H9 (cell line): Measurements from ENCODE around the gene CNIH1. TPM values are rescaled to one million over a fixed set of nuclear protein-coding genes. Genes with fewer than 3 reads are reported as not detected.

Experiments
- DNase-seq: peaks from one replicate; pipeline ENCODE4 v3.0.0-alpha.2; 2017
- H2AFZ ChIP-seq: one replicate; pipeline ENCODE4 v1.6.1; 2013; ENCODE audit warnings: mild to moderate bottlenecking, low read length, control low read depth, moderate library complexity
- H2AK5ac ChIP-seq: 2 replicates; pipeline ENCODE4 v1.6.1; 2013; ENCODE audit warnings: low read length, control low read depth, mixed read lengths; ENCODE audit not compliant: insufficient read length
- H2BK120ac ChIP-seq: one replicate; pipeline ENCODE4 v1.6.1; 2013; ENCODE audit warnings: low read depth, mild to moderate bottlenecking, low read length, control low read depth, inconsistent platforms; ENCODE audit not compliant: poor library complexity, severe bottlenecking
- H2BK12ac ChIP-seq: 2 replicates; pipeline ENCODE4 v1.6.1; 2013; ENCODE audit warnings: low read length, control low read depth, mixed read lengths, low read depth; ENCODE audit not compliant: insufficient read length
- H2BK15ac ChIP-seq: 2 replicates; pipeline ENCODE4 v1.6.1; 2013; ENCODE audit warnings: low read depth, low read length, control low read depth
- H2BK20ac ChIP-seq: one replicate; pipeline ENCODE4 v1.6.1; 2013; ENCODE audit warnings: low read depth, mild to moderate bottlenecking, low read length, control low read depth, inconsistent platforms; ENCODE audit not compliant: poor library complexity, severe bottlenecking
- H2BK5ac ChIP-seq: 2 replicates; pipeline ENCODE4 v1.6.1; 2013; ENCODE audit warnings: low read length, control low read depth, mixed read lengths; ENCODE audit not compliant: insufficient read length
- H3K14ac ChIP-seq: 2 replicates; pipeline ENCODE4 v1.6.1; 2013; ENCODE audit warnings: low read length, control low read depth; ENCODE audit not compliant: insufficient read depth
- H3K18ac ChIP-seq: 2 replicates; pipeline ENCODE4 v1.6.1; 2013; ENCODE audit warnings: low read depth, mild to moderate bottlenecking, mixed read lengths, low read length, control low read depth; ENCODE audit not compliant: insufficient read length
- H3K23ac ChIP-seq: 2 replicates; pipeline ENCODE4 v1.6.1; 2013; ENCODE audit warnings: low read length, control low read depth, mixed read lengths, low read depth; ENCODE audit not compliant: insufficient read length
- H3K23me2 ChIP-seq: 2 replicates; pipeline ENCODE4 v1.6.1; 2013; ENCODE audit warnings: low read depth, mild to moderate bottlenecking, mixed read lengths, low read length, control low read depth; ENCODE audit not compliant: insufficient read length, poor library complexity, severe bottlenecking
- H3K27ac ChIP-seq: 2 replicates; pipeline ENCODE4 v1.5.1; 2013; ENCODE audit warnings: low read length, control low read depth, mixed read lengths, low read depth; ENCODE audit not compliant: insufficient read length
- H3K27me3 ChIP-seq: 2 replicates; pipeline ENCODE4 v1.6.1; 2013; ENCODE audit warnings: low read length, control low read depth, inconsistent platforms; ENCODE audit not compliant: insufficient read depth
- H3K4ac ChIP-seq: 2 replicates; pipeline ENCODE4 v1.6.1; 2013; ENCODE audit warnings: low read depth, mild to moderate bottlenecking, control low read depth, inconsistent platforms, low read length, moderate library complexity
- H3K4me1 ChIP-seq: 2 replicates; pipeline ENCODE4 v1.6.1; 2013; ENCODE audit warnings: low read length, control low read depth, inconsistent platforms; ENCODE audit not compliant: insufficient read depth
- H3K4me2 ChIP-seq: 2 replicates; pipeline ENCODE4 v1.6.1; 2013; ENCODE audit warnings: low read length, control low read depth, mixed read lengths; ENCODE audit not compliant: insufficient read length, insufficient read depth
- H3K56ac ChIP-seq: 2 replicates; pipeline ENCODE4 v1.6.1; 2013; ENCODE audit warnings: low read depth, mild to moderate bottlenecking, mixed read lengths, low read length, control low read depth; ENCODE audit not compliant: insufficient read length
- H3K79me1 ChIP-seq: 2 replicates; pipeline ENCODE4 v1.6.1; 2013; ENCODE audit warnings: low read depth, mild to moderate bottlenecking, moderate library complexity, low read length, control low read depth, inconsistent platforms; ENCODE audit not compliant: insufficient read depth, poor library complexity, severe bottlenecking
- H3K79me2 ChIP-seq: 2 replicates; pipeline ENCODE4 v1.6.1; 2013; ENCODE audit warnings: low read length, control low read depth, inconsistent platforms; ENCODE audit not compliant: insufficient read depth
- H3K9ac ChIP-seq: 2 replicates; pipeline ENCODE4 v1.6.1; 2013; ENCODE audit warnings: low read length, control low read depth, mixed read lengths; ENCODE audit not compliant: insufficient read length; ENCODE audit errors: extremely low read depth
- H3K9me3 ChIP-seq: one replicate; pipeline ENCODE4 v1.6.1; 2013; ENCODE audit warnings: low read depth, low read length, inconsistent platforms; ENCODE audit not compliant: control insufficient read depth
- H3T11ph ChIP-seq: one replicate; pipeline ENCODE4 v1.6.1; 2013; ENCODE audit warnings: mild to moderate bottlenecking, low read length, control low read depth, inconsistent platforms
- H4K20me1 ChIP-seq: one replicate; pipeline ENCODE4 v1.6.1; 2013; ENCODE audit not compliant: control insufficient read depth, insufficient read length, insufficient read depth
- H4K5ac ChIP-seq: 2 replicates; pipeline ENCODE4 v1.6.1; 2013; ENCODE audit warnings: low read depth, mild to moderate bottlenecking, mixed read lengths, low read length, control low read depth; ENCODE audit not compliant: insufficient read length
- H4K8ac ChIP-seq: replicated peaks from 2 replicates; pipeline ENCODE4 v1.6.1; 2013; ENCODE audit warnings: low read length, control low read depth, mixed read lengths, low read depth; ENCODE audit not compliant: insufficient read length
- H4K91ac ChIP-seq: 2 replicates; pipeline ENCODE4 v1.6.1; 2013; ENCODE audit warnings: low read depth, mild to moderate bottlenecking, moderate library complexity, mixed read lengths, low read length, control low read depth; ENCODE audit not compliant: insufficient read length
- H3K27ac Mint-ChIP-seq, 3 experiments: 2 replicates in 2 of 3; 3 replicates in 1 of 3; pipeline ENCODE4 v1.8.0; 2020 to 2021; ENCODE audit warnings: mixed read lengths in 3 of 3, mild to moderate bottlenecking in 1 of 3, moderate library complexity in 1 of 3
- H3K27me3 Mint-ChIP-seq: 2 replicates; pipeline ENCODE4 v1.8.0; 2021; ENCODE audit warnings: low read depth, mild to moderate bottlenecking, moderate library complexity, mixed read lengths
- H3K36me3 Mint-ChIP-seq, 3 experiments: 2 replicates in 2 of 3; 3 replicates in 1 of 3; pipeline ENCODE4 v1.8.0; 2020 to 2021; ENCODE audit warnings: low read depth in 3 of 3, mixed read lengths in 3 of 3; ENCODE audit not compliant: insufficient read depth in 1 of 3
- H3K4me1 Mint-ChIP-seq, 2 experiments: 2 replicates each; pipeline ENCODE4 v1.8.0; 2020; ENCODE audit warnings: mixed read lengths in 2 of 2
- H3K4me3 Mint-ChIP-seq, 2 experiments: 2 replicates in 1 of 2; 3 replicates in 1 of 2; pipeline ENCODE4 v1.8.0; 2020 to 2021; ENCODE audit warnings: mild to moderate bottlenecking in 2 of 2, mixed read lengths in 2 of 2, moderate library complexity in 1 of 2
- H3K9me3 Mint-ChIP-seq, 2 experiments: 2 replicates in 1 of 2; 3 replicates in 1 of 2; pipeline ENCODE4 v1.8.0; 2020; ENCODE audit warnings: mild to moderate bottlenecking in 2 of 2, mixed read lengths in 2 of 2, moderate library complexity in 1 of 2
- WGBS: extraction: QIAGEN DNeasy Blood & Tissue Kit; methylation state at CpG from one replicate; pipeline ENCODE4 v1.1.7; 2013; ENCODE audit warnings: missing lambda C conversion rate, low lambda C conversion rate, mixed read lengths; ENCODE audit not compliant: insufficient read length; ENCODE audit errors: extremely low coverage; 5-methylcytosine and 5-hydroxymethylcytosine counted together
- total RNA-seq: library from RNA; stranded (reverse); gene quantifications from 2 replicates; pipeline ENCODE4 v1.2.1, GENCODE V29; 2021
- TF ChIP-seq, protein P1 (sequence below): fragments of 200-600 bp; sonication (generic); conservative IDR thresholded peaks from 3 replicates; pipeline ENCODE4 v1.8.0; 2021; ENCODE audit warnings: antibody characterized with exemption, mild to moderate bottlenecking

CNIH1 gene
- total RNA-seq, 1 experiment from 2014 or later = 99.3 TPM

DNA sequence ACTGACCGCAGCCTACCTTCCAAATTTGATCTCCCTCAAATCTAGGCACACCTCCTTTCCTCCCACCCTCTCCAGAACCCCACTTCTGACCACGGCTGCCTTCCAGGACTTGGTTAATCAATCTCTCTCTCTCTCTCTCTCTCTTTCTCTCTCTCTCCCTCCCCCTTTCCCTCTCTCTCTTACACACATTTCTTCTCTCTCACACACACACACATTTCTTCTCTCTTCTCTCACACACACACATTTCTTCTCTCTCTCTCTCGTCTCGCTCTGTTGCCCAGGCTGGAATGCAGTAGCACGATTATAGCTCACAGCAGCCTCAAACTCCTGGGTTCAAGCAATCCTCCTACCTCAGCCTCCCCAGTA is 48.1 kb upstream of the CNIH1 start:
- Histone ChIP-seq H3K27me3 (no peaks in the 10 kb centered on the region), H3K79me2 (peaks cover 21% of the 10 kb centered on the region; the same call in 1 of the 2 replicates), H3K79me1 (peaks cover 4% of the 10 kb centered on the region), H3K9ac (peak overlapping the region; percentile 81), H2BK5ac (peak overlapping the region; percentile 31), H4K20me1 (no peaks in the 10 kb centered on the region), H3K18ac (peak overlapping the region; percentile 39), H2BK15ac (no peak overlapping the region), H3K23ac (no peak overlapping the region), H3K4me1 (no peaks in the 10 kb centered on the region; the same call in 1 of the 2 replicates), H2AFZ (peak overlapping the region; percentile 88), H3K4ac (no peak overlapping the region), H3K27ac (peak overlapping the region; percentile 91), H2BK120ac (no peak overlapping the region), H2BK20ac (no peak overlapping the region), H4K91ac (no peak overlapping the region), H3K14ac (peak overlapping the region; percentile 66; the same call in 1 of the 2 replicates), H2AK5ac (no peak overlapping the region), H3K23me2 (peaks cover 12% of the 10 kb centered on the region), H3K56ac (no peak overlapping the region), H2BK12ac (no peak overlapping the region), H3K4me2 (peak overlapping the region; percentile 95), H4K5ac (peak overlapping the region; percentile 70), H4K8ac (peak overlapping the region; percentile 83), H3T11ph (no peak overlapping the region), H3K9me3 (no peaks in the 10 kb centered on the region)
- 100% methylated on average over 1 of the region's 5 CpGs for WGBS
- Mint-ChIP-seq H3K9me3 (no peaks in the 10 kb centered on the region; a peak in 1 of 5 replicates), H3K27me3 (no peaks in the 10 kb centered on the region), H3K27ac (peak overlapping the region; percentile 96 to 97 (median 97)), H3K4me1 (peaks cover 41 to 56% of the 10 kb centered on the region in 2 experiments), H3K36me3 (peaks cover 2 to 5% (median 4%) of the 10 kb centered on the region in 3 experiments; a peak in 4 of 7 replicates), H3K4me3 (peak overlapping the region; percentile 82 to 84)
- no peak for DNase-seq
- TF ChIP-seq, protein P1, sequence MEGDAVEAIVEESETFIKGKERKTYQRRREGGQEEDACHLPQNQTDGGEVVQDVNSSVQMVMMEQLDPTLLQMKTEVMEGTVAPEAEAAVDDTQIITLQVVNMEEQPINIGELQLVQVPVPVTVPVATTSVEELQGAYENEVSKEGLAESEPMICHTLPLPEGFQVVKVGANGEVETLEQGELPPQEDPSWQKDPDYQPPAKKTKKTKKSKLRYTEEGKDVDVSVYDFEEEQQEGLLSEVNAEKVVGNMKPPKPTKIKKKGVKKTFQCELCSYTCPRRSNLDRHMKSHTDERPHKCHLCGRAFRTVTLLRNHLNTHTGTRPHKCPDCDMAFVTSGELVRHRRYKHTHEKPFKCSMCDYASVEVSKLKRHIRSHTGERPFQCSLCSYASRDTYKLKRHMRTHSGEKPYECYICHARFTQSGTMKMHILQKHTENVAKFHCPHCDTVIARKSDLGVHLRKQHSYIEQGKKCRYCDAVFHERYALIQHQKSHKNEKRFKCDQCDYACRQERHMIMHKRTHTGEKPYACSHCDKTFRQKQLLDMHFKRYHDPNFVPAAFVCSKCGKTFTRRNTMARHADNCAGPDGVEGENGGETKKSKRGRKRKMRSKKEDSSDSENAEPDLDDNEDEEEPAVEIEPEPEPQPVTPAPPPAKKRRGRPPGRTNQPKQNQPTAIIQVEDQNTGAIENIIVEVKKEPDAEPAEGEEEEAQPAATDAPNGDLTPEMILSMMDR = no peak
